GM19023 (cell line): ENCODE data around the gene MIA2.
"Not testable (repeated sequence)": the region's sequence is repeated elsewhere in the genome, so short reads cannot be mapped to it uniquely, and the experiment has no call there.

Experiments used
- ATAC-seq: cut with Tn5 transposase; IDR thresholded peaks from one replicate; pipeline ENCODE4 v1.9.1; 2021; ENCODE audit warnings: mild to moderate bottlenecking, moderate library complexity; ENCODE audit not compliant: unreplicated experiment

The MIA2 gene

GRCh38 chr14:39231751-39232553, 1.8 kb upstream of the MIA2 start:
- ATAC-seq, result peak; percentile 88

GRCh38 chr14:39232554-39233415, 930 bp upstream of the MIA2 start:
- ATAC-seq, result no peak

GRCh38 chr14:39234986-39235385, 1.3 kb downstream of the MIA2 start:
- not testable (repeated sequence) for ATAC-seq

GRCh38 chr14:39235466-39235865, 1.8 kb downstream of the MIA2 start:
- not testable (repeated sequence) for ATAC-seq

- ATAC-seq, result no peak
Measured at GRCh38 chr14:39240769-39241168, 7.1 kb downstream of the MIA2 start.

GRCh38 chr14:39241637-39242036, 7.9 kb downstream of the MIA2 start:
- no peak for ATAC-seq

- no peak for ATAC-seq
Measured at GRCh38 chr14:39243831-39244230, 10.1 kb downstream of the MIA2 start.

- no peak for ATAC-seq
Measured at GRCh38 chr14:39246618-39247017, 12.9 kb downstream of the MIA2 start.

GRCh38 chr14:39247256-39247655, 13.5 kb downstream of the MIA2 start:
- ATAC-seq, result no peak

GRCh38 chr14:39251547-39251946, 17.8 kb downstream of the MIA2 start:
- ATAC-seq, result no peak

GRCh38 chr14:39257388-39257787, 23.7 kb downstream of the MIA2 start:
- ATAC-seq, result not testable (repeated sequence)

- ATAC-seq, result no peak
Measured at GRCh38 chr14:39258782-39259545, 25.2 kb downstream of the MIA2 start.

GRCh38 chr14:39260161-39260560, 26.4 kb downstream of the MIA2 start:
- not testable (repeated sequence) for ATAC-seq

- ATAC-seq, result not testable (repeated sequence)
Measured at GRCh38 chr14:39262214-39262613, 28.5 kb downstream of the MIA2 start.

GRCh38 chr14:39264057-39264456, 30.3 kb downstream of the MIA2 start:
- ATAC-seq, result no peak

- no peak for ATAC-seq
Measured at GRCh38 chr14:39264558-39264957, 30.8 kb downstream of the MIA2 start.

- ATAC-seq, result no peak
Measured at GRCh38 chr14:39265033-39265432, 31.3 kb downstream of the MIA2 start.

GRCh38 chr14:39265806-39266524, 32.2 kb downstream of the MIA2 start:
- ATAC-seq, result no peak

GRCh38 chr14:39266525-39266870, 32.8 kb downstream of the MIA2 start:
- ATAC-seq, result peak; percentile 46

GRCh38 chr14:39266871-39267607, 33.3 kb downstream of the MIA2 start:
- ATAC-seq, result peak; percentile 84
